Cardiac septum (tissue), 1 donor: ENCODE results near the gene NAALADL2. TPM values are rescaled to one million over a fixed set of nuclear protein-coding genes. Genes with fewer than 3 reads are reported as not detected.
"Not testable (repeated sequence)": the region's sequence is repeated elsewhere in the genome, so short reads cannot be mapped to it uniquely, and the experiment has no call there.

Source experiments
- DNase-seq: peaks from one replicate; pipeline ENCODE4 v3.0.0-alpha.2; 2020; ENCODE audit warnings: low spot score
- intact Hi-C: fragments of 100-400 bp; cut with DNase I; formaldehyde crosslinking; loops from one replicate; pipeline ENCODE4 v1.14.0; 2022
- total RNA-seq: library from RNA; stranded (reverse); fragmentation: NEBNext Ultra II Directional; extraction: Animal tissue kit (Norgen Biotek cat#: 25700); gene quantifications from one replicate; pipeline ENCODE4 v1.2.1, GENCODE V29; 2021
- donor health status: DM: no; HTN: no; CAD: no.

NAALADL2 gene
- total RNA-seq, 1 donor from 2014 or later, result 10.4 TPM

DNA sequence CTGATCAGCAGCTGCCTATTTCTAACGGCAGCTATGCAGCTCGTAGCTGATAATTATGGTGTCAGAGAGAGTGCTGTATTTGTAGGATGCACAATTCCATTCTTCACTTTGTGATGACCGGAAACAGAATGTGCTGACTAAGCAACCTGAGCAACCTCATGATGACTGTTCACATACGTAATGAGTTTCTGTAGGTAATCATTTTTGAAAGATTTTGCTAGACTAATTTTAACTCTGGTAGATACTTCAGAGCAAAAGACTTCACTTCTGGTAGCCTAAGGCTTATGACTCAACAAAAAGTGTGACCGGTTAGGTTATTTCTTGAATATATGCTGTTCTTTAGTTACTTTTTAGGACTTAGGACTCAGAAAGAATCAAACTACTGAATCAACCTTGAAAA lies 567.7 kb downstream of the NAALADL2 start:
- intact Hi-C loops, result no loop called here
- DNase-seq, result no peak

DNA sequence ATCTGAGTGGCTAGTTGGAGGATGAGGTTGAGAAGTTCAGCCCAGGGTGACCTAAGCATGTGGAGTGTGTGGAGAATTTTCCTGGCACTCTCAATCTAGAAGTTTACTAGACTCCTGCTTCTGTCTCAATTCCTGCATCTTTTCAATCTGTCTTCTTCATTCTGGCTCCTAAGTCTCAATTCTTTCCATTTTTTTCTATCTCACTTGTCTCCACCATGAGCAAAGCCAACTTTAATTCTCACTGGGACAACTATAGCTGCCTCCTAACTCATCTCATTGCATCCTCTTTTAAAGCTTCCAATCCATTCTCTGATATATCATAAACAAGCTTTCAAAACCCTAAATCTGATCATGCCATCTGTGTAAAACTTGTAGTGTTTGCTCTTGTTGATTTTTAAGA lies 569.3 kb downstream of the NAALADL2 start:
- intact Hi-C loops, result no loop called here
- DNase-seq, result no peak

- intact Hi-C loops, result no loop called here
- no peak for DNase-seq
Observed at GRCh38 chr3:175430983-175431773, 572.0 kb downstream of the NAALADL2 start.

GRCh38 chr3:175432376-175433025 lies 573.4 kb downstream of the NAALADL2 start:
- intact Hi-C loops, result no loop called here

GRCh38 chr3:175433026-175433674 lies 574.0 kb downstream of the NAALADL2 start:
- intact Hi-C loops, result no loop called here
- DNase-seq, result no peak

More at GRCh38 chr3:175432376-175433025, 573.4 kb downstream of the NAALADL2 start:
- DNase-seq, result no peak

DNA sequence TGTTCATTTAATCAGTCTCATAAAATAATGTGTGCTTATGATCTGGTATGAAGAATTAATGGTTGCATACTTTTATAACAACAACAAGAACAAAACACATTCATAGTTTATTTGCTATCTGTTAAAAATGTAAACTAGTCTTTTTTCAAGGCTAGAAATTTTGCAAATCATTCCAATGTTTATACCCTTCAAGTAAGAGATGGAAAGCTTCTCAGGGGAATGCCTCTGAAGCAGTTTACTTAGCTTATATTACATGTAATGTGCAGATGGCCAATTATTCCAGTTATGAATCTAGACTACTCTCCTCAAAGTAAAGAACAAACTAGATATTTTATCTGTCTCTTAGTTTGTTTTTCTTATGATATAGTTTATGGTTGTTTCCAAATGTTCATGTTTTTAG lies 575.4 kb downstream of the NAALADL2 start:
- intact Hi-C loops, result no loop called here
- DNase-seq, result no peak

DNA sequence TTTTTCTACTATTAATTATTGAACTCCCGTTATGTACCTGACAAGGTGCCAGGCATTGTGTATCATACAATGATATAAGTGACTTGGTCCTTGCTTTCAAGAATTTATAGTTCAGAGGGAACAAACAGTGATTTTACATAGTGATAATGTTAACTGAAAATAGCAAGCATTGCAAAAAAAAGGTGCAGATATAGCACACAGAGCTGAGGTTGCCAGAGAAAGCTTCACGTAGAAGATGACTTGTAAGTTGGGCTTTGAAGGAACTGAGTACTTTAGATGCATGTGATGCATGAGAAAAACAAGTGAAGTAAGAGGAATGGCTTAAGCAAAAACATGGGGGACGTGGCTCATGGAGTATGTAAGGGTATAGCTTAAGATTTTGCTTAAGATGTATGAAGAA lies 584.5 kb downstream of the NAALADL2 start:
- DNase-seq, result no peak
- intact Hi-C loops, result no loop called here

- intact Hi-C loops, result no loop called here
- no peak for DNase-seq
Observed at GRCh38 chr3:175445741-175446140, 586.6 kb downstream of the NAALADL2 start.

- no peak for DNase-seq
Observed at GRCh38 chr3:175447521-175447920, 588.4 kb downstream of the NAALADL2 start.

DNA sequence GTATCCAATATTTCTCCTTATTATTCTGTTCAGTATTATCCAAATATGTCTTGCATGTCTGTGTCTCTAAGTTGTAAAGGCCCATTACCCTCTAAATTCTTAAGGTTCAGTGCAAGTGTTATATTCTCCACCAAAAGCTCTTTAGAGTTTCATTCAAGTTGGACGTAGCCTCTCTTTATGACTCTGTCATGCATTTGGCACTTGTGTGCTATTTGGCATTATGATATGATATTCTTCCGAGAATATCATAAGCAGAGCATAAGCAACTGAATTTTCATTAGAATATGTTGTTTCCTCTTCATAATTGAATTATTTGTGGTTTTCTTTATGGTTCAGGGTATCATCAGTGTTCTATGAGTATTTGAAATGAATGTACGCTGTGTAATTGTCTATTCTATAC lies 594.2 kb downstream of the NAALADL2 start:
- no peak for DNase-seq
- intact Hi-C loops, result no loop called here

More at GRCh38 chr3:175447521-175447920, 588.4 kb downstream of the NAALADL2 start:
- intact Hi-C loops, result no loop called here

- DNase-seq, result no peak
- intact Hi-C loops, result no loop called here
Observed at GRCh38 chr3:175456466-175456865, 597.3 kb downstream of the NAALADL2 start.

GRCh38 chr3:175457301-175457700 lies 598.2 kb downstream of the NAALADL2 start:
- no peak for DNase-seq
- intact Hi-C loops, result no loop called here

- intact Hi-C loops, DNase-seq: not testable (repeated sequence)
Observed at GRCh38 chr3:175460849-175461399, 601.8 kb downstream of the NAALADL2 start.

GRCh38 chr3:175464362-175464761 lies 605.2 kb downstream of the NAALADL2 start:
- intact Hi-C loops, result no loop called here
- no peak for DNase-seq

DNA sequence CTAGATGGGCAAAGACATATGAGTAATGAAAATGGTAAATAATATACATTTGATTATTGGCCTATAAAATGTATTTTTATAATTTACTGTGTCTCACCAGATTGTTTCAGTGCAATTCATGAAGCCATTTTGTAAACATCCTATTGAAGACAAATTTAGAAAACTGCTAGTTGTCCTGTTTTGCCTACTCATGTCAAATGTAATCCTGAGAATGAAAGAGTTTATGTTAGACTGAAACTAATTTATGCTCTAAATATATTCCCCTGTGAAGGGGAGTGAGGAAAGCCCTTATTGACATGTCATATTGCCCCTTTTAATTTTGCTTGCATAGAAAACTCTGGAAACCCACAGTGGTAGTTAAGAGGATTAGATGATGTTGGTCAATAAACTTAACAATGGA lies 610.0 kb downstream of the NAALADL2 start:
- no peak for DNase-seq
- intact Hi-C loops, result no loop called here

- no peak for DNase-seq
- intact Hi-C loops, result no loop called here
Observed at GRCh38 chr3:175475765-175476164, 616.6 kb downstream of the NAALADL2 start.

DNA sequence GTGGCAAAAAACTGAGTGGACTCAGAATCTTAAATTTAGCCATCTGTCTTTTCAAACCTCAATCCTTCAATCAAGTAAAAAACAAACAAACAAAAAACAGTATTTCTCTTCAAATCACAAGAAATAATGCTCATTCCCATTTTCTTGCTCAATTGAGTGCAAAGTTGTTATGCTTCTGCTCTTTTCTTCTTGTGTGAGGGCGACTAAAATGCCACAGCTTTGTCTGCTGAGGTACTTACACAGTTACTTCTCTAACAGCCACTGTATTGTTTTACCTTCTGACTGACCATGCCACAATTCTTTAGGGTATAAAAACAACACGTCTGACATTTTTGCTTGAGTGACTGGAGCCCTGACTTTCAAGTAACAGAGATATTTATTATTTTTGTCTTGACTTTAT lies 617.4 kb downstream of the NAALADL2 start:
- no peak for DNase-seq
- intact Hi-C loops, result no loop called here

DNA sequence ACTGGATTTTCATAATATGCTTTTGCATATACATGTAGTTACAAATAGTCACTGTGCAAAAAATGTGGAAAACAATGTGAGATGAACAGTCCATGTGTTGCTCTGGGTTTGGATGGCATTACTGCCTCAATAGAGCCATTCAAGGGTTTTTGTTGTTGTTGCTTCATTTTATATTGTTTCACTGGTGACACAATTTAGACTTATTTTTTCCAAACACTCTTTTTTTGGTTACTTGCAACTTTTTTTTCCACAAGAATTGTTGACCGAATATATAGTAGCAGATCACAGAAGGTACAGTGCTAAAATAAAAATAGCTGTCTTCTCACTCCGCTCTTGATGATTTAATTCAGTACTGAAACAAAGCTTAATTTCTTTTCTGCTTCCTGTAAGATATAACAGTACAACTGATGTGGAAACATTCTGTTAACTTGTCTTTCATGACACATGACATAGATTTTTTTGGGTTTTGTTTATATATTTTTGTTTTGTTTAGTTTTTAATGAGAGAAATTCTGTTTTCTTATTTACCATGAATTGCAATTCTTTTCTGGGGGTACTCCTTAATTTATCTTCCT lies 618.6 kb downstream of the NAALADL2 start:
- intact Hi-C loops, result no loop called here
- DNase-seq, result no peak

GRCh38 chr3:175478301-175478700 lies 619.2 kb downstream of the NAALADL2 start:
- intact Hi-C loops, result no loop called here
- DNase-seq, result no peak

DNA sequence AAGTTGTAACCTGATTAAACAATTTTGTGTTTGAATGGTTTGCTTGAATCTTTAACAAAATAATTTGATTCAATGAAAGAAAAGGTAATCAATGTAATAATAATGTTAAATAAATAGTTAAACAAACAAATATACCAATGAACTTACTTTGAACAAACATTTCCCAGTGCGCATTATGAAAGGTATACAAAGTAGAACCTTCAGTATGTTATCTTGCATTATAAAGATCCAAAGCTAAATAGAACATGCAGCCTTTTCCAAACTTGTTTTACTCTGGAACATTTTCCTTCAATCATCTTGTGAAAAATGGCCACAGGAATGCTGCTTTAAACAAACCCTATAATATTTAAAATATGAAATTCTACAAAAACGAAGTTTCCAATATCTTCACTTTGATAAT lies 620.0 kb downstream of the NAALADL2 start:
- intact Hi-C loops, result no loop called here

More for the DNA sequence above, 620.0 kb downstream of the NAALADL2 start:
- DNase-seq, result no peak
